ENCODE data around the gene SPINT1.

SPINT1 gene

DNA sequence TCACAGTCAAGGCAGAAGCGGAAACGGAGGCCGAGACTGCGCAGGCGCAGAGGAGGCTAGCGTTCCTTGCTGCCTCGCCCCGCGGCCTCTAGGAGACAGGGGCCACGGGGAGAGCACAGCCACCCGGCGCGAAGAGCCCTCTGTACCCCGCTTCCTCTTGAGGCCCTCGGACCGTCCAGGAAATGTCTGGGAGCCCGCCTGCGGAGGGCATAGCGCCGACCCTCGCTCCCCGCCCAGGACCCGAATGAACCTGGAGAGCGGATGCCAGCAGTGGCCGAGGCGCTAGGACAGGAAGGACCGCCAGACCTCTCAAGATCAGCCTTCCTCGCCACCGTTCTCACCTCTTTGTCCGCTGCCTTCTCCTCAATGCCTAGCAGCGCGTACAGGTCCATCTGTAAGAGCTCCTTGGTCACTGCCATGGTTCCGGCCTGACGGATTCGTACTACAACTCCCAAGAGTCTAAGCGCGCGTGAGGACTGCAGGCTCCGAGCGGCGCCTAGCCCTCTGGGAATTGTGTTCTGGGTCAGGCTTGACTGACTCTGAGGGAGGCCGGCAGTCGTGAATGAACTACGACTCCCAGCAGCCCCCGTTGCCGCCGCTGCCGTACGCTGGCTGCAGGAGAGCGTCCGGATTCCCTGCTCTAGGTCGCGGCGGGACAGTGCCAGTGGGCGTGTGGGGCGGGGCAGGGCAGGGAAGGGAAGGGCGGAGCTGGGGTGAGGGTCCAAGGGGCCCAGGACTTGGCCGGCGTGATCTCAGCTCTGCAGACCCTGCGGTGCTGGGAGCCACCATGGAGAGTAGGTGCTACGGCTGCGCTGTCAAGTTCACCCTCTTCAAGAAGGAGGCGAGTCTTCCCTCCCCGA is 36.6 kb upstream of the SPINT1 start, which contains the start of the genes DNAJC17 and ZFYVE19:
TSS of gene DNAJC17 (minus strand) at position 446 of the 860 bp plus-strand sequence. CDS start at position 419, 27 bp downstream.
TSS of gene ZFYVE19 (plus strand) at position 62 of the 860 bp plus-strand sequence. CDS start at position 563, 501 bp downstream.
- Histone ChIP-seq H3K27ac (ENCODE audit: extremely low read depth, low read depth, low read length) (peak within 1 kb of the TSS; percentile 71), H3K4me3 (ENCODE audit: low read depth, low read length) (peak within 1 kb of the TSS; percentile 99), H3K9me3 (ENCODE audit: control insufficient read depth, insufficient read depth, low read depth, low read length) (no peaks in the 10 kb centered on the region), H3K4me1 (ENCODE audit: control insufficient read depth, insufficient read depth, low read length) (no peaks in the 10 kb centered on the region), H3K36me3 (ENCODE audit: control insufficient read depth in 2 of 2, insufficient read depth in 1 of 2, low read length in 2 of 2) (peaks cover 0 to 23% of the 10 kb centered on the region in 2 experiments; a peak in 2 of 3 replicates)
- POLR2A ChIA-PET = interaction anchor here (1.0 to 1.6 kb wide), 8 partner anchors 8 to 113 kb away, joined by 3 to 7 read pairs (median 4); partner anchors contain the start of genes C15orf62, GCHFR, RAD51 and SPINT1
- CTCF ChIA-PET = interaction anchor here (0.6 to 1.1 kb wide), 2 partner anchors 52 to 99 kb away, joined by 3 to 8 read pairs; no protein-coding TSS in a partner anchor
- 0 out of 2 replicates have a peak, but pooled peaks have one; percentile 11 for TF ChIP-seq PATZ1 (tag by site-specific recombination; IDR thresholded peaks at IDR 0.05)
- TF ChIP-seq ZNF555 (tag by site-specific recombination; conservative IDR thresholded peaks at IDR 0.05) = no peak
- no peak for TF ChIP-seq ZNF148 (tag by site-specific recombination; IDR thresholded peaks at IDR 0.05; ENCODE audit: borderline replicate concordance)
- no peak for TF ChIP-seq HOXC10 (CRISPR knock-in tag; IDR thresholded peaks at IDR 0.05)
- no peak for TF ChIP-seq ZNF146 (tag by site-specific recombination; IDR thresholded peaks at IDR 0.05)
- no peak for TF ChIP-seq ZNF639 (tag by site-specific recombination; IDR thresholded peaks at IDR 0.05)
- TF ChIP-seq ZNF157 (tag by site-specific recombination; IDR thresholded peaks at IDR 0.05) = no peak
- no peak for TF ChIP-seq ZNF558 (tag by site-specific recombination; IDR thresholded peaks at IDR 0.05)
- TF ChIP-seq ZNF394 (tag by site-specific recombination; IDR thresholded peaks at IDR 0.05; ENCODE audit: borderline replicate concordance) = no peak
- peak; percentile 99 for TF ChIP-seq ZNF76 (tag by site-specific recombination; IDR thresholded peaks at IDR 0.05; ENCODE audit: borderline replicate concordance, low read depth)
- TF ChIP-seq, protein P1, sequence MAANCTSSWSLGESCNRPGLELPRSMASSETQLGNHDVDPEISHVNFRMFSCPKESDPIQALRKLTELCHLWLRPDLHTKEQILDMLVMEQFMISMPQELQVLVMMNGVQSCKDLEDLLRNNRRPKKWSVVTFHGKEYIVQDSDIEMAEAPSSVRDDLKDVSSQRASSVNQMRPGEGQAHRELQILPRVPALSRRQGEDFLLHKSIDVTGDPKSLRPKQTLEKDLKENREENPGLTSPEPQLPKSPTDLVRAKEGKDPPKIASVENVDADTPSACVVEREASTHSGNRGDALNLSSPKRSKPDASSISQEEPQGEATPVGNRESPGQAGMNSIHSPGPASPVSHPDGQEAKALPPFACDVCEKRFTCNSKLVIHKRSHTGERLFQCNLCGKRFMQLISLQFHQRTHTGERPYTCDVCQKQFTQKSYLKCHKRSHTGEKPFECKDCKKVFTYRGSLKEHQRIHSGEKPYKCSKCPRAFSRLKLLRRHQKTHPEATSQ (tag by site-specific recombination; IDR thresholded peaks at IDR 0.05) = no peak
- no peak; the same call in 1 of the 2 replicates for TF ChIP-seq ZBTB7A (tag by site-specific recombination; IDR thresholded peaks at IDR 0.05; ENCODE audit: low read depth)
- TF ChIP-seq MYNN (tag by site-specific recombination; IDR thresholded peaks at IDR 0.05; ENCODE audit: borderline replicate concordance) = no peak
- peak; percentile 89 for TF ChIP-seq KLF7 (tag by site-specific recombination; IDR thresholded peaks at IDR 0.05; ENCODE audit: borderline replicate concordance)
- peak; percentile 66; the same call in 1 of the 2 replicates for TF ChIP-seq ZXDB (tag by site-specific recombination; IDR thresholded peaks at IDR 0.05)
- TF ChIP-seq SCRT2 (tag by site-specific recombination; IDR thresholded peaks at IDR 0.05) = peak; percentile 34; the same call in 1 of the 2 replicates
- TF ChIP-seq, protein P2, sequence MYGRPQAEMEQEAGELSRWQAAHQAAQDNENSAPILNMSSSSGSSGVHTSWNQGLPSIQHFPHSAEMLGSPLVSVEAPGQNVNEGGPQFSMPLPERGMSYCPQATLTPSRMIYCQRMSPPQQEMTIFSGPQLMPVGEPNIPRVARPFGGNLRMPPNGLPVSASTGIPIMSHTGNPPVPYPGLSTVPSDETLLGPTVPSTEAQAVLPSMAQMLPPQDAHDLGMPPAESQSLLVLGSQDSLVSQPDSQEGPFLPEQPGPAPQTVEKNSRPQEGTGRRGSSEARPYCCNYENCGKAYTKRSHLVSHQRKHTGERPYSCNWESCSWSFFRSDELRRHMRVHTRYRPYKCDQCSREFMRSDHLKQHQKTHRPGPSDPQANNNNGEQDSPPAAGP (tag by site-specific recombination; IDR thresholded peaks at IDR 0.05) = peak; percentile 49; the same call in 1 of the 2 replicates
- 0 out of 2 replicates have a peak, but pooled peaks have one; percentile 44 for TF ChIP-seq EGR2 (tag by site-specific recombination; IDR thresholded peaks at IDR 0.05; ENCODE audit: low read depth)
- TF ChIP-seq, protein P3, sequence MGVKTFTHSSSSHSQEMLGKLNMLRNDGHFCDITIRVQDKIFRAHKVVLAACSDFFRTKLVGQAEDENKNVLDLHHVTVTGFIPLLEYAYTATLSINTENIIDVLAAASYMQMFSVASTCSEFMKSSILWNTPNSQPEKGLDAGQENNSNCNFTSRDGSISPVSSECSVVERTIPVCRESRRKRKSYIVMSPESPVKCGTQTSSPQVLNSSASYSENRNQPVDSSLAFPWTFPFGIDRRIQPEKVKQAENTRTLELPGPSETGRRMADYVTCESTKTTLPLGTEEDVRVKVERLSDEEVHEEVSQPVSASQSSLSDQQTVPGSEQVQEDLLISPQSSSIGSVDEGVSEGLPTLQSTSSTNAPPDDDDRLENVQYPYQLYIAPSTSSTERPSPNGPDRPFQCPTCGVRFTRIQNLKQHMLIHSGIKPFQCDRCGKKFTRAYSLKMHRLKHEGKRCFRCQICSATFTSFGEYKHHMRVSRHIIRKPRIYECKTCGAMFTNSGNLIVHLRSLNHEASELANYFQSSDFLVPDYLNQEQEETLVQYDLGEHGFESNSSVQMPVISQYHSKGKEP (tag by site-specific recombination; IDR thresholded peaks at IDR 0.05) = peak; percentile 88
- TF ChIP-seq ZNF324 (tag by site-specific recombination; IDR thresholded peaks at IDR 0.05) = peak; percentile 70
- TF ChIP-seq SCRT1 (tag by site-specific recombination; IDR thresholded peaks at IDR 0.05; ENCODE audit: borderline replicate concordance) = no peak
- TF ChIP-seq ZFHX2 (tag by site-specific recombination; conservative IDR thresholded peaks at IDR 0.05) = peak; percentile 80
- TF ChIP-seq ZNF621 (tag by site-specific recombination; IDR thresholded peaks at IDR 0.05) = no peak
- peak; percentile 93 for TF ChIP-seq SP3 (tag by site-specific recombination; IDR thresholded peaks at IDR 0.05)
- peak; percentile 17; the same call in 1 of the 2 replicates for TF ChIP-seq ZNF629 (tag by site-specific recombination; IDR thresholded peaks at IDR 0.05)
- no peak for TF ChIP-seq ZNF274 (IDR thresholded peaks at IDR 0.05; ENCODE audit: low read length)
- TF ChIP-seq ZNF274 (tag by site-specific recombination; IDR thresholded peaks at IDR 0.05; ENCODE audit: borderline replicate concordance) = no peak
